Sigmoid colon (tissue), 3 donors: ENCODE measurements around the gene CNOT3.

ENCODE experiments used
- CTCF ChIP-seq, 4 experiments: fragments of 450-650 bp in 3 of 4; fragments of 200-600 bp in 1 of 4; IDR thresholded peaks; one replicate each; pipeline ENCODE4 v1.5.1; 2016 to 2019; ENCODE audit warnings: antibody characterized with exemption in 4 of 4, mild to moderate bottlenecking in 3 of 4, moderate library complexity in 2 of 4
- POLR2A ChIP-seq, 2 donors: fragments of 450-650 bp; IDR thresholded peaks; one replicate each; pipeline ENCODE4 v1.6.1; 2016; ENCODE audit warnings: antibody characterized with exemption in 2 of 2, mild to moderate bottlenecking in 2 of 2, moderate library complexity in 2 of 2

GRCh38 chr19:54201172-54201701, 63.7 kb downstream of the CNOT3 start:
- TF ChIP-seq CTCF (IDR thresholded peaks at IDR 0.05) (no peak), POLR2A (IDR thresholded peaks at IDR 0.05) (no peak)
